Measurements from ENCODE around the gene ATXN7L3. TPM values are rescaled to one million over a fixed set of nuclear protein-coding genes. Genes with fewer than 3 reads are reported as not detected.
A peak's percentile ranks its signal among the peaks of the same experiment; 100 is the strongest.

The ATXN7L3 gene
- polyA plus RNA-seq, 3 donors = 8.5 to 60.9 (median 9.9) TPM

GRCh38 chr17:44147812-44148211, 51.9 kb downstream of the ATXN7L3 start:
- H3K4me3 ChIP-seq (replicated peaks in 1 of 3; ENCODE audit: low read depth in 2 of 3, low read length in 3 of 3) = no peak overlapping the region
- Mint-ChIP-seq H3K27me3 (ENCODE audit: low read depth in 3 of 3) (peaks cover 0 to 2% (median 1%) of the 10 kb centered on the region in 3 donors), H3K27ac (peak overlapping the region in 3 of 7 donors; percentile 60 to 72 (median 62)), H3K9me3 (no peaks in the 10 kb centered on the region), H3K36me3 (peaks cover 7 to 28% of the 10 kb centered on the region in 2 donors), H3K4me1 (peaks cover 32% of the 10 kb centered on the region), H3K4me3 (no peak overlapping the region)
- H3K79me2 ChIP-seq (ENCODE audit: insufficient read depth, low read length) = peaks cover 26% of the 10 kb centered on the region
- no peak for TF ChIP-seq CTCF (IDR thresholded peaks at IDR 0.05)
- H3K27ac ChIP-seq (ENCODE audit: low read depth in 1 of 2, low read length in 2 of 2) = peak overlapping the region in 1 of 2 donors; percentile 67
- no peak overlapping the region for H2AFZ ChIP-seq (ENCODE audit: insufficient read depth, low read depth, low read length, poor library complexity, severe bottlenecking)
- H3K36me3 ChIP-seq (replicated peaks in 1 of 2; ENCODE audit: control insufficient read depth in 1 of 2, insufficient read depth in 2 of 2, low read length in 2 of 2) = peaks cover 3 to 19% of the 10 kb centered on the region in 2 donors
- no peaks in the 10 kb centered on the region for H3K9me3 ChIP-seq (replicated peaks in 1 of 2; ENCODE audit: control insufficient read depth in 1 of 2, insufficient read depth in 1 of 2, low read length in 2 of 2)
- intact Hi-C loops (cut with micrococcal nuclease) = no loop called here
- no peaks in the 10 kb centered on the region for H4K20me1 ChIP-seq (ENCODE audit: insufficient read depth, low read length)
- H3K27me3 ChIP-seq (ENCODE audit: control insufficient read depth in 2 of 2, insufficient read depth in 2 of 2, low read length in 2 of 2) = no peaks in the 10 kb centered on the region
- WGBS (ENCODE audit: insufficient coverage) = 100% methylated on average over 4 of the region's 4 CpGs
- H3K4me1 ChIP-seq (ENCODE audit: control insufficient read depth in 1 of 2, insufficient read depth in 2 of 2, low read length in 2 of 2) = peaks cover 17% of the 10 kb centered on the region in 2 donors
- DNase-seq = no peak
- H3K4me2 ChIP-seq (replicated peaks; ENCODE audit: extremely low read depth, low read length, poor library complexity, severe bottlenecking) = no peak overlapping the region
- no peak overlapping the region for H3K9ac ChIP-seq (ENCODE audit: insufficient read depth, low read length, poor library complexity, severe bottlenecking)

DNA sequence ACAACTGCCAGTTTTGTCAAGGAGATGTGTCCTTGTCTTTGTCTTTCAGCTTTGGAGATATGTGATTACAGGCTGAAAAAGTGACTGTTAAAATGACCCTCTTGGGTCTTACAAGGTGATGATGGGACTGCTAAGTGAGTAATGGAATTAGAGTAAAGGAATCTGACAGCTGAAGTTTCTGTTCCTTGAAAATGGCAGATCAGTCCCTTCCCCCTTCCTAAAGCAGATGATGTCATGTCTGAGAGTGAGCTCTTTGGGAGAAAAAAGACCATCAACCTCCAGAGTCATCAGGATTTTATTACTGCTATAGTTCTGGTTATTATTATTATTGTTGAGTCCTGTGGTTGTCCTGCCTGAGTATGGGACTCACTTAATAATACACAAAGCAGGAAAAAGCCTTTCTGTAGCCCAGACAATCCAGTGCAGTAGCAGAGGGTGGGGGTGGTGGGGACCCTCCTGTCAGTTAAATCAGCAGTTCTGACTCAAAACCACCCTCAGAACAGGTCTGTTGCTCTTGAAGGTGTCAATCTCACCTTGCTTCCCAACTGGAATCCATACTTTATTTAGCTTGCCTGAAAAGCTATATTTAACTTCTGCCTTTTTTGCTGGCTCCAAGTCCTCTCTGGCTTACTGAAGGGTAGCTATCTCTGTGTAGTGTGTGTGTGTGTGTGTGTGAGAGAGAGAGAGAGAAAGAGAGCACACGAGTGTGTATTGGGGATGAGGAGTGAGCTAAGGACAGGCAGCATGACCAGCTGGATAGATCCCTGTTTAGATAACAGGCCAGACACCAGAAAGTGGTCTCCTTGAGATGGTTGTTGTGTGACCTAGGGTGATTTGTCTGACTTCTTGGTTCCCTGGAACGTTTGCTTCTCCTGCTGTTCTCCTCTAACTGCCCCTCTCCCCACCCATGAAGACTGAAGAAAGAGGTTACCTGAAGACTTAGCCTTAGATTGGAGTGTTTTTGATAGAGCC, 53.0 kb downstream of the ATXN7L3 start:
- no peak overlapping the region for H3K4me3 ChIP-seq (replicated peaks in 1 of 3; ENCODE audit: low read depth in 2 of 3, low read length in 3 of 3)
- no peaks in the 10 kb centered on the region for H3K9me3 Mint-ChIP-seq
- H3K4me3 Mint-ChIP-seq = no peak overlapping the region
- H3K9me3 ChIP-seq (replicated peaks in 1 of 2; ENCODE audit: control insufficient read depth in 1 of 2, insufficient read depth in 1 of 2, low read length in 2 of 2) = no peaks in the 10 kb centered on the region
- peak in 1 of 3 donors; percentile 45 for DNase-seq
- intact Hi-C loops (cut with micrococcal nuclease) = no loop called here
- TF ChIP-seq CTCF (IDR thresholded peaks at IDR 0.05) = no peak
- WGBS (ENCODE audit: insufficient coverage) = no CpG with 5 or more reads among the region's 2 CpGs
- peaks cover 39% of the 10 kb centered on the region for H3K4me1 Mint-ChIP-seq
- no peaks in the 10 kb centered on the region for H3K27me3 ChIP-seq (ENCODE audit: control insufficient read depth in 2 of 2, insufficient read depth in 2 of 2, low read length in 2 of 2)
- peak overlapping the region in 1 of 2 donors; percentile 41 for H3K27ac ChIP-seq (ENCODE audit: low read depth in 1 of 2, low read length in 2 of 2)
- H3K36me3 ChIP-seq (replicated peaks in 1 of 2; ENCODE audit: control insufficient read depth in 1 of 2, insufficient read depth in 2 of 2, low read length in 2 of 2) = peaks cover 0 to 15% of the 10 kb centered on the region in 2 donors
- H2AFZ ChIP-seq (ENCODE audit: insufficient read depth, low read depth, low read length, poor library complexity, severe bottlenecking) = no peak overlapping the region
- peak overlapping the region in 2 of 7 donors; percentile 64 to 73 for H3K27ac Mint-ChIP-seq
- no peak overlapping the region for H3K9ac ChIP-seq (ENCODE audit: insufficient read depth, low read length, poor library complexity, severe bottlenecking)
- peaks cover 26 to 27% of the 10 kb centered on the region in 2 donors for H3K4me1 ChIP-seq (ENCODE audit: control insufficient read depth in 1 of 2, insufficient read depth in 2 of 2, low read length in 2 of 2)
- no peaks in the 10 kb centered on the region for H4K20me1 ChIP-seq (ENCODE audit: insufficient read depth, low read length)
- H3K36me3 Mint-ChIP-seq = peaks cover 6 to 21% of the 10 kb centered on the region in 2 donors
- H3K27me3 Mint-ChIP-seq (ENCODE audit: low read depth in 3 of 3) = peaks cover 0 to 2% (median 1%) of the 10 kb centered on the region in 3 donors
- H3K79me2 ChIP-seq (ENCODE audit: insufficient read depth, low read length) = peaks cover 36% of the 10 kb centered on the region
- H3K4me2 ChIP-seq (replicated peaks; ENCODE audit: extremely low read depth, low read length, poor library complexity, severe bottlenecking) = no peak overlapping the region
